ENCODE measurements around the gene NMBR. TPM values are rescaled to one million over a fixed set of nuclear protein-coding genes. Genes with fewer than 3 reads are reported as not detected.
"Not testable (repeated sequence)": the region's sequence is repeated elsewhere in the genome, so short reads cannot be mapped to it uniquely, and the experiment has no call there.

NMBR gene
- 0.15 TPM for polyA plus RNA-seq (2013, experiment 1 of 2; ENCODE audit: insufficient read length)
- polyA plus RNA-seq (2013, experiment 2 of 2; ENCODE audit: insufficient read length): 0.11 TPM

- peak; percentile 100 for DNase-seq
These were observed at the start of gene NMBR, which contains the start of gene VTA1 for GRCh38 chr6:142146828-142147662. Gene NMBR, minus strand, starts transcription at chr6:142147122. Its CDS starts 58,464 bp downstream, at chr6:142088658. Gene VTA1, plus strand, starts transcription at chr6:142147263. Its CDS starts 25 bp downstream, at chr6:142147288.

- no peak for DNase-seq
These were observed 49.1 kb upstream of the NMBR start for GRCh38 chr6:142195862-142196541.

- DNase-seq: no peak
These were observed 46.7 kb upstream of the NMBR start for GRCh38 chr6:142193621-142194020.

- DNase-seq: no peak
These were observed 45.4 kb upstream of the NMBR start for GRCh38 chr6:142192343-142192742.

GRCh38 chr6:142189057-142189456 lies 42.1 kb upstream of the NMBR start:
- no peak for DNase-seq

- not testable (repeated sequence) for DNase-seq
These were observed 41.4 kb upstream of the NMBR start for GRCh38 chr6:142188341-142188740.

GRCh38 chr6:142187209-142187608 lies 40.3 kb upstream of the NMBR start:
- DNase-seq: peak; percentile 64

- DNase-seq: no peak
These were observed 38.7 kb upstream of the NMBR start for GRCh38 chr6:142185641-142186040.

GRCh38 chr6:142184307-142184706 lies 37.4 kb upstream of the NMBR start:
- no peak for DNase-seq

- DNase-seq: no peak
These were observed 36.4 kb upstream of the NMBR start for GRCh38 chr6:142183351-142183750.

- DNase-seq: no peak
These were observed 35.1 kb upstream of the NMBR start for GRCh38 chr6:142182004-142182403.

- DNase-seq: no peak
These were observed 31.2 kb upstream of the NMBR start for GRCh38 chr6:142178129-142178528.

- peak; percentile 30 for DNase-seq
These were observed 27.8 kb upstream of the NMBR start for GRCh38 chr6:142174703-142175102.

GRCh38 chr6:142173980-142174379 lies 27.1 kb upstream of the NMBR start:
- no peak for DNase-seq

GRCh38 chr6:142172758-142173157 lies 25.8 kb upstream of the NMBR start:
- no peak for DNase-seq

- no peak for DNase-seq
These were observed 24.4 kb upstream of the NMBR start for GRCh38 chr6:142171351-142171750.

- DNase-seq: no peak
These were observed 20.6 kb upstream of the NMBR start for GRCh38 chr6:142167486-142167885.

GRCh38 chr6:142167071-142167470 lies 20.1 kb upstream of the NMBR start:
- no peak for DNase-seq

GRCh38 chr6:142165227-142165626 lies 18.3 kb upstream of the NMBR start:
- no peak for DNase-seq

- DNase-seq: no peak
These were observed 15.9 kb upstream of the NMBR start for GRCh38 chr6:142162780-142163179.

- not testable (repeated sequence) for DNase-seq
These were observed 9.8 kb upstream of the NMBR start for GRCh38 chr6:142156758-142157068.

- peak; percentile 22 for DNase-seq
These were observed 9.2 kb upstream of the NMBR start for GRCh38 chr6:142155895-142156757.

- DNase-seq: peak; percentile 5
These were observed 8.2 kb upstream of the NMBR start for GRCh38 chr6:142155091-142155490.

Measured in fibroblast of skin of abdomen (primary cell).